Measurements from ENCODE around the gene EPHB3.

Gene EPHB3

GRCh38 chr3:184563941-184564684, 2.5 kb downstream of the EPHB3 start:
- no peak overlapping the region for H3K4me3 ChIP-seq (ENCODE audit: low read depth, low read length)

GRCh38 chr3:184564685-184565385, 3.2 kb downstream of the EPHB3 start:
- H3K4me3 ChIP-seq (ENCODE audit: low read depth, low read length), result no peak overlapping the region

- H3K4me3 ChIP-seq (ENCODE audit: low read depth, low read length), result no peak overlapping the region
Observed at GRCh38 chr3:184565421-184566211, 4.0 kb downstream of the EPHB3 start.

GRCh38 chr3:184566441-184567414, 5.1 kb downstream of the EPHB3 start:
- no peak overlapping the region for H3K4me3 ChIP-seq (ENCODE audit: low read depth, low read length)

DNA sequence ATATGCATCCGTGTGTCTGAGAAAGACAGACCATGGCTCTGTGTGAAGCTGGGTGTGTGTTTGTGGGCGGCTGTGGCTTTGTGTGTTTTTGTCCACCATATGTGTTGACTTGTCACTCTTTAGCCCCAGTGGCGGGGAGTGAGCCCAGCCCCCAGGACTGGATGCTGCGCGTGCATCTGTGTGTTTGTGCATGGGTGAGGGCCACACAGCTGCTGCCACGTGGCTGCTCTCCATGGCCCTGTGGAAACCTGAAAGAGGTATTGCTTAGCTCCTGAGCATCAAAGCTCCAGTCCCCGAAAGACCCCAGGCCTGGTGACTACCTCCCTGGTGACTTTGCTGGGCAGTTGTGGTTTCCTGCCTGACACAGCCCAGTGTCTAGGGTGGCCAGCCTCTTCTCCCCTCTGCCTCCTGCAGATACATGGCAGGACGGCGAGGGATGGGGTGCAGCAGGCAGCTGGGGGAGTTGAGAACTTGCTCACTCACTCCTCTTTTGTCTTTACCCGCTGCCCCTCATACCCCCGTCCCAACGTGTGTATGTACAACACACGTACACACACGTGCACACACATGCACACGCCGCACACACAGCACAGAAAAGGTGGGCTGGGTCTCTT, 6.5 kb downstream of the EPHB3 start:
- peak overlapping the region; percentile 27 for H3K4me3 ChIP-seq (ENCODE audit: low read depth, low read length)

DNA sequence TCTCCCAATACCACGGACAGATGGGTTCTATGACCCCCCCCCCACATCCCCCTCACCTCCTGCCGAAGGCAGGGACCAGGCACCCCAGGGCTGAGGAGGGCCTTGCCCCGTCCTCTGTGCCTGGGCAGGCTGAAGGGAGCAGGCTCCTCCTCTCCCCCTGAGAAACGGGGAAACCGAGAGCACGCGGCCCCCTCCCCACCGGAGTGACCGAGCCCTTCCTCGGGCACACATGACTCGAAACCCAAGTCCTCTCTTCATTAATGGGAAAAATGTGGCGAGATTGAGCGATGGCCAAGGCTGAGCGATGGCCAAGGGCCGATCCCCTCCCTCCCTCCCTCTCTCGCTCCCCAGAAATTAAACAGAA, 7.0 kb downstream of the EPHB3 start:
- peak overlapping the region; percentile 27 for H3K4me3 ChIP-seq (ENCODE audit: low read depth, low read length)

DNA sequence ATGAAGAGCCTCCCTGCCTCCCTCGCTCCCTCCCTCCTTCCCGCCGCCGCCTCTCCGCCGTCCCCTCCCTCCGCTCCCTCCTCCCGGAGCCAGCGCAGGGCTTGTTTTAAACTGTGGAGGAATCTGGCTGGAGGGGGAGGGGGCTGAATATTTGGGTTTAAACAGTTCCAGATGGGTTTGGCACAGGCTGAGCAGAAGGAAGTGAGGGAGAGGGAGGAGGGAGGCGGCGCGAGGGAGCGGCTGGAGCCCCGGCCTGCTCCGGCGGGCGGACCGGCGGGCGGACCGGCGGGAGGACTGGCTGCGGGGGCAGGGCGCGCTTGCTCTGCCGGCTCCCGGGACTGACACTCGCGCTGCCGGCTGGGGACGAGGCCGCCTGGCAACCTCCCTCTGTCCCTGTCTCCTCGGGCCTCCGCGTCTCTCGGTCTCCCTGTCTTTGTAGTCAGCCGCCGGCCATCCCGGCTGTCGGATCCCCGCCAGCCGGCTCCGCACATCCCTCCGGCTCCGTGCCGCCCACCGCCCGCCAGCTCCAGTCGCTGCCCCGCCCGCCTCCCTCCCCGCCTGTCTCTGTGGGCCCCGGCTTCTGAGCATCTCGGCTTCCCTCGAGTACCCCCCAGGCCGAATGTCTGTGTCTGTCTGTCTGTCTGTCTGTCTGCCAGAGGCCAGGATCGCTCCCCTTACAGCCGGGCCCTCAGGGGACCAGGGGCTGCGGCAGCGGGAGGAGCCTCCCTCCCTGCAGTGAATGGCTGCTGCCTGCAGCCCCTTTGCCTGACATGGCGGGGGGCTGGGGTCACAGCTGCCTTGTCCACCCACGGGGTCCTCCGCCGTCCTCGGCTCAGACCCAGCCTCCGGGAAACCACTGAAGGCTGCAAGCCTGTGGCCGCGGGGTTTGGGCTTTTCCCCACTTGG, 7.6 kb downstream of the EPHB3 start:
- peak overlapping the region; percentile 45 for H3K4me3 ChIP-seq (ENCODE audit: low read depth, low read length)

GRCh38 chr3:184570035-184570434, 8.4 kb downstream of the EPHB3 start:
- no peak overlapping the region for H3K4me3 ChIP-seq (ENCODE audit: low read depth, low read length)

- H3K4me3 ChIP-seq (ENCODE audit: low read depth, low read length), result no peak overlapping the region
Observed at GRCh38 chr3:184570489-184570888, 8.9 kb downstream of the EPHB3 start.

GRCh38 chr3:184571750-184572377, 10.3 kb downstream of the EPHB3 start:
- no peak overlapping the region for H3K4me3 ChIP-seq (ENCODE audit: low read depth, low read length)

GRCh38 chr3:184572633-184573270, 11.2 kb downstream of the EPHB3 start:
- H3K4me3 ChIP-seq (ENCODE audit: low read depth, low read length), result no peak overlapping the region

DNA sequence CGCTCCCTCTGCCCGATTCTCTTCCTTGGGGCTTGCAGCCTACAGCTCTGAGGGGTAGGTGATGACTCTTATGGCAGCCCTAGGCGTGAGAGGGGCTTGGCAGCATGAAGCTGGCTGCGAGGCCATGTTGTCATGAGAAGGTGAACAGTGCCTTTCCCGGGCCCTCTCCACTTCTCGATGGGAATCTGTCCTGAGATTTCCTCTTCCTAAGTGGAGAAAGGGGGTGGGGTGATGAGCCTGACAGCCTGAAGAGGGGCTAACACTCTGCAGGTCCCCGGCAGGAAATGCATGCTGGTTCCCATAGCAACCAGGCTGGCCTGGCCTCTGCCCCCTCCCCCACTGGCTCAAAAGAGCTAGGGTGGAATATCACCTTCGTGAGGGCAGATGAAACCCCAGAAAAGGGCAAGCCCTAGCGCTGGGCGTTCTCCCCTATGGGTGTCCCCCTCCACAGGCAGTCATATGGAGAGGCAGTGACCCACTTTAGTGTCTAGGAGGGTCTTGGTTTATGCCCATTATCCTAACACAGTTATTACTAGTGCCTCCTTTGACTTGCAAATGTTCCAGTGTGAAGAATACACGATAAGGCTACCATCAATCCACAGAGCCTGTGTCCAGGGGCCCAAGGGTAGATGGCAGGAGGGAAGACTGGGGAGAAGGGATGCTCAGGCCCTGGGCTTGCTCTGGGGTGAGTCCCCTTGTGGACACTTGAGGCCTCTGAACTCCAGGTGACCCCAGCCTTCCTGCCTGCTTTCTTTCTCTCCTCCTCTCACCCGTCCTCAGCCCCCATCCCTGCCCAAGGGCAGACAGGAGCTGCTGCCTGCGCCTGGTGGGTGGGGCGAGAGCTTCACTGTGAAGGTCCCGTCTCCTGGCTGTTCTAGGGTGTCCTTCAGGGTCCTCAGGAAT, 13.2 kb downstream of the EPHB3 start:
- H3K4me3 ChIP-seq (ENCODE audit: low read depth, low read length), result no peak overlapping the region

GRCh38 chr3:184575701-184576100, 14.1 kb downstream of the EPHB3 start:
- no peak overlapping the region for H3K4me3 ChIP-seq (ENCODE audit: low read depth, low read length)

- H3K4me3 ChIP-seq (ENCODE audit: low read depth, low read length), result no peak overlapping the region
Observed at GRCh38 chr3:184576457-184577240, 15.1 kb downstream of the EPHB3 start.

GRCh38 chr3:184577546-184577945, 16.0 kb downstream of the EPHB3 start:
- no peak overlapping the region for H3K4me3 ChIP-seq (ENCODE audit: low read depth, low read length)

GRCh38 chr3:184578218-184578617, 16.6 kb downstream of the EPHB3 start:
- H3K4me3 ChIP-seq (ENCODE audit: low read depth, low read length), result no peak overlapping the region
